Ureter (tissue), 1 donor: ENCODE measurements around the gene TMEM221. TPM values are rescaled to one million over a fixed set of nuclear protein-coding genes. Genes with fewer than 3 reads are reported as not detected.
"Not testable (repeated sequence)": the region's sequence is repeated elsewhere in the genome, so short reads cannot be mapped to it uniquely, and the experiment has no call there.

Source experiments
- DNase-seq: peaks from one replicate; pipeline ENCODE4 v3.0.0-alpha.2; 2020; ENCODE audit warnings: low spot score
- total RNA-seq: library from RNA; stranded (reverse); gene quantifications from one replicate; pipeline ENCODE4 v1.2.4, GENCODE V29; 2023
- donor health status: DM: yes; HTN: yes; CAD: no.

TMEM221 gene
- 0.31 TPM for total RNA-seq

DNA sequence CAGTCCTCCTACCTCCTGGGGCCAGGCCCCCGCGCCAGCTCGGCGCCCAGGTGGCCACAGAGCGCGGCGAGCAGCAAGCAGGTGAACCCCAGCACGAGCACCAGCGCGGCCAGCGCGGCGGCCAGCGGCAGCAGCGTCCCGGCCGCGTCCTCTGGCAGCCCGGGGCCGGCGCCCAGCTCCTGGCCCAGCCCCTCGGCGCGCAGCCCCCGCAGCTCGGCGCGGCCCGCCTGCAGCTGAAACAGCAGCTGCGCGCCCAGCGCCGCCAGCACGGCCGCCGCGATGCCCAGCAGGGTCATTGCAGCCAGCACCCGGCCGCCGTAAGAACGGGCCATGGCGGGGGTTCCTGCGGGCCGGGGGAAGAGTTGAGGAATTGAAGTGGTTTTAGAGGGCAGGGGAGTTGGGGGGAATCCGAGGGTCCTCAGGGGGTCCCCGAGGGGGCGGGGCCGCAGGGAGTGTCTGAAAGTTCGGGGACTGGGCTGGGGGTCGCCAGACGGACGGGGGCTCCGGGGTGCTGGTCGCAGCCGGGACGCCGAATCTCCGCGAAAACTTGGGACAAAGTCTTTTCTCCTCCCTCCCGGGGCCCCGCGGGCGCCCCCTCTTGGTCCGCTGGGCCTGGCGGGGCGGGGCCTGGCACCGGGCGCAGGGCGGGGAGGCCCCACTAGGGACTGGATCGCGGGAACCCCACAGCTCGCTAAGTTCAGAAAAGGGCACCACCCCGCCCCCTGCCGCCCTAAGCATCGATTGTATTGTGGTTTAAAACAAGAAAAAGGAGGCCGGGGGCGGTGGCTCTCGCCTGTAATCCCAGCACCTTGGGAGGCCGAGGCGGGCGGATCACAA lies at the start of gene TMEM221:
Gene TMEM221 (minus strand): TSS at position 538 of the 837 bp plus-strand sequence. CDS start 206 bp downstream, at position 332.
- DNase-seq, result no peak

DNA sequence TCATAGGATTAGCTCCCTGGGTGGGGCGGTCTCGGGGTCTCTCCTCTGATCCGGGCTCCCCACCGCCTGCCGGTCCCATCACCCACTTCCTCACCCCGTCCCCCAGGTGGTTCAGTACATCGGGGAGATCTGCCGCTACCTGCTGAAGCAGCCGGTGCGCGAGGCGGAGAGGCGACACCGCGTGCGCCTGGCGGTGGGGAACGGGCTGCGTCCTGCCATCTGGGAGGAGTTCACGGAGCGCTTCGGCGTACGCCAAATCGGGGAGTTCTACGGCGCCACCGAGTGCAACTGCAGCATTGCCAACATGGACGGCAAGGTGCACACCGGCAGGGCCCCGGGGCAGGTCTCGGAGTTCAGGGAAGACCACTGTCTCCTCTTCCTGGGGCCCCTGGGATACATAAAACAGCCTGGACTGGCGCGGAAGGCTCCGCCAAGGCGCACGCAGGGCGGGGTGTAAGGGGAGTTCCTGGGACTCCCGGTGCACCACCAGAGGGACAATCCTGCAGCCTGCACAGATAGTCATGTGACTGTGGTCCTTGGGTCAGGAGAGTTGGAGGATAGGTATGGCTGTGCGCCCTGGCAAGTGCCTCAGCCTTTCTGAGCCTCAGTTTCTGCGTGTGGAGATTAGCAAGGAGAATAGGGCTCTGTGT lies 48.8 kb upstream of the TMEM221 start:
- DNase-seq, result no peak

DNA sequence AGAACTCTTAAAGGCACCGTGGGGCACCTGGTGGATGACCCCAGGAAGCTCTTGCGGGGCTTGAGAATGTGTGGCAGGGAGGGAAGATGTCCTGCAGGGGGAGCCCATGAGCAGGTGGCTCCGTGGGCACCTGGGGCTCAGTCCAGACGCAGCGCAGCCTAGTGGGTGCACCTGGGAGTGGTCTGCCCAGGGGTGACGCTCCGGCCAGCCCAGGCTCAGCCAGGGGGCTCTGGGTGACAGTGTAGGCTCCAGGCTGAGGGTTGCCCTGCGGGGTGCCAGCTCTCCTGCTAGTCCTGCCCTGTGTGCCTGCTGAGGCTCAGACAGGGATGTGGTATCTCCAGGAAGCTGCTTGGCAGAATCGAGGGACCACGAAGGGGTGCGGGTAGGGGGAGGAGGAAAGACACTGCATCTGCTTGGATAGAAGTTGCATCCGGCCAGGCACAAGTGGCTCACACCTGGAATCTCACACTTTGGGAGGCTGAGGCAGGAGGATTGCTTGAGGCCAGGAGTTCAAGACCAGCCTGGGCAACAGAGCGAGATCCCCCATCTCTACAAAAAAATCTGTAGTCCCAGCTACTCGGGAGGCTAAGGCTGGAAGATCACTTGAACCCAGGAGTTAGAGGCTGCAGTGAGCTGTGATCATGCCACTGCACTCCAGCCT lies 48.0 kb upstream of the TMEM221 start:
- DNase-seq, result no peak

DNA sequence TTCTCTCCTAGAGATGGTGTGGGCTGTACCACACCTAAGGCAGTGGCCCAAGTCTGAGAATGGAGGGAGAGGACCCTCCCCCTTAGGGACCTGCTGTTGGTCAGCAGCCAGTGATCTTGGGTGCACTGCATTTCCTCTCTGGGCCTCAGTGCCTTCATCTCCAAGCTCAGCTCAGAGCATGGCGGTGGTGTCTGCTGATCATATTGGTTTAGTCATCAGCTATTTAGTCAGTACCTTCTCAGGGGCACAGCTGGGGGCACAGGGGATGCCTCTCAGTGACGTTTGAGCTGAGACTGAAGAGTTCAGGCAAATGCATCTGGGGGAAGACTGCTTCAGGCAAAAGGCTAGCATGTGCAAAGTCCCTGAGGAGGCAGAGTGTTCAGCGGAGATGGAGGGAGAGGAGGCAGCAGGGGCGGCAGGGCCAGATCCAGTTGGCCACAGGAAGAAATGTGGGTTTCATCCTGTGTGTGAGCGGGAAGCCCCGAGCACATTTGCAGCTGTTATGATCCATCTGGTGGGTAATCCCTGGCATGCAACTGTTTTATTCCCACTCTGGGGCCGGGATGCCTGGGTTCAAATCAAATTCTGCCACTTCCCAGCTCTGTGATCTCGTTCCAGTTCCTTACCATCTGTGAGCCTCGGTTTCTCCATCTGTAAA lies 47.3 kb upstream of the TMEM221 start:
- DNase-seq, result no peak

DNA sequence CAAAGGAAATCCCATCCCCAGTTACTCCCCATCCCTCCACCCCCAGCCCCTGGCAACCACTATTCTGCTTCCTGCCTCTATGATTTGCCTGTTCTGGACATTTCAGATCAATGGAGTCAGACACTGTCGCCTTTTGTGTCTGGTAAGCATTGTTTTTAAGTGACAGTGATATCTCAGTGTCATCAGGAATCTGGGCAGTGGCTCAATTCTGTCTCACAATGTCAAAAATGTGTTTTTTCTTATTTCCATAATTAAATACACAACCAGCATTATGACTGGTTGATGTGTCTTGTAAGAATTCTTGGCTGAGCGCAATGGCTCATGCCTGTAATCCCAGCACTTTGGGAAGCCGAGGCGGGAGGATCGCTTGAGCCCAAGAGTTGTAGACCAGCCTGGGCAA lies 42.8 kb upstream of the TMEM221 start:
- DNase-seq, result no peak

DNA sequence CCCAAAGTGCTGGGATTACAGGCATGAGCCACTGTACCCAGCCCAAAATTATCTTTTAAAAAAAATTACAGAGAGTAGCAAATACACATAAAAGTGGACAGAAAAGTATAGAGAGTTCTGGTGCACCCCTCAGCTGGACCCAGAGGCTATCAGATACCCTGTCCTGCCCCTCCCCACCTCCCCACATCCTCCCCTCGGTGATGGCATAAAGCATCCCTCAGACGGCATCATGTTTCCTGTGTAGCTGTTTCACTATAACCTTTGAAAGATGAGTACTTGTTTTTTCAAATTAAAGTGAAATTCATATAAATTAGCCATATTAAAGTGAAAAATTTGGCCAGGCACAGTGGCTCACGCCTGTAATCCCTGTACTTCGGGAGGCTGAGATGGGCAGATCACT lies 41.9 kb upstream of the TMEM221 start:
- DNase-seq, result no peak

DNA sequence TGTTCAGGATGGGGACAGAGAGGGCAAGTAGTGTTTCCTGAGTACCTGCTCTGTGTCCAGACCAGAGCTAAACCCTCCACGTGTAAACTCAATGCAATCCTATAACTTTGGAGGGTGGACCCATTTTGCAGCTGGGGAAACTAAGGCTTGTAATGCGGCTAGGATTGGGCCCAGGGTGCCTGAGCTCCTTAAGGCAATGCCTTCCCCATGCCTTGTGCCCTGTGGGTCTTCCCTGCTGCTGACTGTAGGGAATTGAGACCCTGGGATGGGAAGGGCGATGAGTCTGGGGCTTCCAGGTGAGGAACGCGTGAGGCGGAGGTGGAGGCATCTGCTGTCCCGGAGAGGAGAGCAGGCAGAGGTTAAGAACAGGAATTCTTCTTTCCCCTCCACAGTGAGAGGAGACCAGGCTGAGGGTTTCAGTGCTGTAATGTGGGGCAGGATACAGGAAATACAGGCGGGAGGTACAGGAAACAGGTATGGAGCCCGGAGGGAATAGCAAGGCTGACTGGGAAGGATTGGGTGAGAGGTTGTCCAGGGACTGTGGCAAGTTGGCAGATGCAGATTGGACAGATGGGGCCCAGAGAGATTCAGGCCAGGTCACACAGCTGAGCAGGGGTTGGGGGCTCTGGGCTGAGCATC lies 41.0 kb upstream of the TMEM221 start:
- no peak for DNase-seq

DNA sequence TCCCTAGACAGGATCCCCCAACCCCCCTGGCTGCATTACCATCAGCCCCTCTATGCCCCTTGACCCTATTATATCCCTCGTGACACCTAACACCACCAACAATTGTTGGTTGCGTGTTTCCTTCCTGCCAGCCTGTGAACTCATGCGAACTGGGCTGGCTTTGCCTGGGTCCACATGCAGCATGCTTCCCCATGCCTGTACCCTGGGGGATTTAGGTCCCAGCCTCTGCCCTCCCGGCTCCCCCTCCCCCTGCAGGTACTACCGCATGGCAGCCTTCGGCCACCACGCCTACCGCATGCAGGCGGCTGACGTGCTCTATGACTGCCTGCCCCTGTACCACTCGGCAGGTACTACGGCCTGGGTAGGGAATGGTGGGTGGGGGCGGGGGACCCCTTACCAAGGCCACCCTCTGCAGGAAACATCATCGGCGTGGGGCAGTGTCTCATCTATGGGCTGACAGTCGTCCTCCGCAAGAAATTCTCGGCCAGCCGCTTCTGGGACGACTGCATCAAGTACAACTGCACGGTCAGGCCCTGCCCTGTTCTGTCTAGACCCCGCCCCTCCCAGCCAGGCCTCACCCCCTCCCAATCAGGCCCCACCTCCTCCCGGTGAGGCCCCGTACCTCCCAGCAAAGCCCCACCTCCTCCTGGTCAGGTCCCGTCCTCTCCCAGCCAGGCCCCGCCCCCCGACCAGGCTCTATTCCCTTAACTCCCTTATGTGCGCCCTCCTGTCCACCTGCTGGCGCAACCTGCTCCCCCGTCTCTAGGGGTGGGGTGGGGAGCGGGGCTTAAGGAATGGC lies 40.3 kb upstream of the TMEM221 start:
- peak; percentile 87 for DNase-seq

DNA sequence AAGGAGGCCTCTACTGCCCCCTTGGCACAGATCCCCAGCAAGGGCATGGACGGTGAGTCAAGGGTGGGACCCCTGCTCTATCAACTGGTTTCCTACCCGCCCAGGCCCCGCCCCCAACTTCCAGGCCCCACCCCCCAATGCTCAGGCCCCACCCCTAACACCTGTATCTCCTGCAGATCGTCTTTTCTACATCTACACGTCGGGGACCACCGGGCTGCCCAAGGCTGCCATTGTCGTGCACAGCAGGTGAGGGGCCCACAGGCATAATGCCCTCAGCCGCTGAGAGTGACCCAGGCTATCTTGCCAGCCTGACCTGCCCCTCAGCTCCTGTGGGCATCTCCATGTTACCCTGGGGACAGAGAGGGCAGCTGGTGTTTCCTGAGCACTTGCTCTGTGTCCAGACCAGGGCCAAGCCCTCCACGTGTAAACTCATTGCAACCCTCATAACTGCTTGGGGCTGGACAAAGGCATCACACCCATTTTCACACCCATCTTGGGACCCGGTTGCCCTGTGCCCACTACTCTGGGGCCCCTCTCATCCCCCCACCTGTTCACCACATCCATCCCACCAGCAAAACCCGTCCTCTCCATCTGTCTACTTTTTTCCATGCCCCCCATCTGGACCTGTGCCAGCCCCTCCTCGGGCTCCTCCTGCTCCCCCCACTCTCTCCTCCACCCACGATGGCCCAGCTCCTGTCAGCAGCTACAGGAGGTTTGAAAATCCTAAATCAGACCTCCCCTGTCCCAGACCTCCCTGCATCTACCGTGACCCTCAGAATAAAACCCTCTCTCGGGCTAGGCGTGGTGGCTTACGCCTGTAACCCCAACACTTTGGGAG lies 39.0 kb upstream of the TMEM221 start:
- no peak for DNase-seq

DNA sequence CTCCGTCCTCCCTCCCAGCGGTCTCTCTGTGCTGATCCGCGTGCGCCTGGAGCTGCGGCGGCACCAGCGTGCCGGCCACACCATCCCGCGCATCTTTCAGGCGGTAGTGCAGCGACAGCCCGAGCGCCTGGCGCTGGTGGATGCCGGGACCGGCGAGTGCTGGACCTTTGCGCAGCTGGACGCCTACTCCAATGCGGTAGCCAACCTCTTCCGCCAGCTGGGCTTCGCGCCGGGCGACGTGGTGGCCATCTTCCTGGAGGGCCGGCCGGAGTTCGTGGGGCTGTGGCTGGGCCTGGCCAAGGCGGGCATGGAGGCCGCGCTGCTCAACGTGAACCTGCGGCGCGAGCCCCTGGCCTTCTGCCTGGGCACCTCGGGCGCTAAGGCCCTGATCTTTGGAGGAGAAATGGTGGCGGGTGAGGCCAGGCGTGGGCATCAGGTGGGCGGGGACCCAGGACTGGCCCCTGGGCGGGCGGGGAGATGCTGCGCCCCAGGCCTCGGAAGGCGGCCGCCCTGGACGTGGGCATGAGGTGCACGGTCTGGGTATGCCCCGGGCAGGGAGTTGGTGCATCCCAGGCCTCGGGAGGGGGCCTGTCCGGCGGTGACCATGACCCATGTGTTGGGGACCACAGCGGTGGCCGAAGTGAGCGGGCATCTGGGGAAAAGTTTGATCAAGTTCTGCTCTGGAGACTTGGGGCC lies 38.2 kb upstream of the TMEM221 start:
- no peak for DNase-seq

DNA sequence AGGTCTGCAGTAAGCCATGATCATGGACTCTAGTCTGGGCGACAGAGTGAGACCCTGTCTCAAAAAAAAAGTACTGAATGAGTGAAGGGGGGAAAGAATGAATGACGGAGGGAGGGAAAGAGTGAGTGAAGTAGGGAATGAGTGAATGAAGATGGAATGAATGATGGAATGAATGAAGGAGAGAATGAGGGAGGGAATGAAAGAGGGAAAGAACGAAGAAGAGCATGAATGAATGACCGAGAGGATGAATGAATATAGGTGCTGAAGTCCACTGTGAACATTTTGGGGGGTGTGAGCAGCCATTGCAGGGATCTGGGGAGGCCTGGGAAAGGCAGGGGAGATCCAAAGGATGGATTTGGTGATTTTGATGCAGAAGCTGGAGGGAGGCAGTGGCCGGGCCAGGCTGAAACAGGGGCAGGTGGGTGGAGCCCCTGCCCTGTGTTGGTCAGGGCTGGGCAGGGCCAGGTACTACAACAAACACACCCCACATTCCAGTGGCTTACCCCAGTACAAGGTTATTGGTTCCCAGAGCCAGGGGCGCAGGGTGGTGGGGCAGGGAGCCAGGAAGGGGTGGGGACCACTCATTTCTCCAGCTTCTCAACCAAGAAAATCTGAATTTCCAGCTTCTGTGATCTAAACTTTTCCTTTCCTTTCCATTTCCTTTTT lies 36.2 kb upstream of the TMEM221 start:
- no peak for DNase-seq

DNA sequence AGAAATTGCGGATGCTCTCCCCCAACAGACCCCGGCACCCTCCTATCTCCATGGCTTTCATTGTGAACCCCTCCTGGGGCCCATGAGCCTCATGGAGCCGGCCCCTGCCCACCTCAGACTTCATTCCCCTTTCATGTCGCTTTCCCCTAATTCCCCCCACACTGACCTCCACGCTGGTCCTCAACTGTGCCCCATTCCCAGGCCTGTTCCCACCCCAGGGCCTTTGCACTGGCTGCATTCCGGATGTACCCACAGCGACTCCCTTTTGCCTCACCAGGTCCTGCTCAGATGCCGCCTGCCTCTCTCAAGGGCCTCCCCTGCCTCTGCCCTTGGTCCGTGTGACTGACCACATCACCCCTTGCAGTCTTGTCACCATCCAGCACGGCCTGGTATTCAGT lies 35.1 kb upstream of the TMEM221 start:
- DNase-seq, result no peak

DNA sequence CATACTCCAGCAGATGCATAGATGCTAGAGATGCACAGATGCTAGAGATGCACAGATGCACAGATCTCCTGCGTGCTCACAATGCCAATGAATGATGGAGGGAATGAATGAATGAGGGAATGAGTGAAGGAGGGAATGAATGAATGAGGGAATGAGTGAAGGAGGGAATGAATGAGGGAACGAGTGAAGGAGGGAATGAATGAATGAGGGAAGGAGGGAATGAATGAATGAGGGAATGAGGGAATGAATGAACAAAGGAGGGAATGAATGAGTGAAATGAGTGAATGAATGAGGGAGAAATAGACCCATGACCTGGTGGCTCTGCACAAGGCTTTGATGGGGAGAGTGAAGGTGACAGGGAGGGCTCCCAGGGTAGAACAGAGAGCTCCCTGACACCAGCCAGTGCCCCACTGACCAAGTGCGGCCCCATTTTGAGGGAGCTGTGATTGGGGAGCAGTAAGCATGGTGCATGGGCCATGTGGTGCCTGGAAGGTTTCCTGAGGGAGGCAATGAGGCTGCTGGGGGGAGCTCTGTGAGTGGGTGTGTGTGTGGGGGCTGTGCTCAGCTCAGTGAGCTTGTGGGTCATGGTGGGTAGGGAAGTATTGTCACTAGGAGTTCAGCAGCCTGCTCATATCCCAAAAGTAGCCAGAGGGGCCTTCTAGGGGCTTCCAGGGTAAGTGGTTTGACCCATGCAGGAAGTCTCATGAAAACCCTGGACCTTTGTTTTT lies 34.6 kb upstream of the TMEM221 start:
- no peak for DNase-seq

DNA sequence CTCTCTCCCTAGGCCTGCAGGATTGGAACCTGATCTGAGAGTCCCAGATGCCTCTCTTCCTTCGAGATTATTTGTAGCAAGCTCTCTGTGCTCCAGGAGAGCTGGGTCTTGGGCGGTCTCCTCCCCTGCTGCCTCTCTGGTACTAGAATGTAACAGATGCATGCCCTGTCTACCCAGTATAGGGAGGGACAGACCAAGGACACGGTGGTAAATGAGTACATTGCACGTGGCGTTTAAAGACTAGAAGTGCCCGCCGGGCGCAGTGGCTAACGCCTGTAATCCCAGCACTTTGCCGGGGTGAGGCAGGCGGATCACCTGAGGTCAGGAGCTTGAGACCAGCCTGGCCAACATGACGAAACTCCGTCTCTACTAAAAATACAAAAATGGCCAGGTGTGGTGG lies 33.5 kb upstream of the TMEM221 start:
- no peak for DNase-seq

DNA sequence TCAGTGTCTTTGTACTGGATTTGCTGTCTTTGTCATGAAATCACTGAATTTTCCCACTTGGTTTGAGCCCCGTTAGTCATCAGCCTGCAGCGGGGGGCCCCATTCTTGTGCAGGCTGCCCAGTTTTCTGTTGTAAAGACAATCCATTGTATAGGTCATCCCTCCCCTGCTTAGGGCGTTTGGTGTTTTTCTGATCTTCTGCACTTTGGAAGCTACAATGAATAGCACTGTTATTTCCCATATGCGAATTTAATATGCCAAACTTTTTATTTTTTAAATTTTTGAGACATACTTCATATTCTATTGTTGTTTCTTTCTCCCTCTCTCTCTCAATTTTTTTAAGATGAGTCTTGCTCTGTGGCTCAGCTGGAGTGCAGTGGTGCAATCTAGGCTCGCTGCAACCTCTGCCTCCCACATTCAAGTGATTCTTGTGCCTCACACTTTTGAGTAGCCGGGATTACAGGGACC lies 30.9 kb upstream of the TMEM221 start:
- no peak for DNase-seq

DNA sequence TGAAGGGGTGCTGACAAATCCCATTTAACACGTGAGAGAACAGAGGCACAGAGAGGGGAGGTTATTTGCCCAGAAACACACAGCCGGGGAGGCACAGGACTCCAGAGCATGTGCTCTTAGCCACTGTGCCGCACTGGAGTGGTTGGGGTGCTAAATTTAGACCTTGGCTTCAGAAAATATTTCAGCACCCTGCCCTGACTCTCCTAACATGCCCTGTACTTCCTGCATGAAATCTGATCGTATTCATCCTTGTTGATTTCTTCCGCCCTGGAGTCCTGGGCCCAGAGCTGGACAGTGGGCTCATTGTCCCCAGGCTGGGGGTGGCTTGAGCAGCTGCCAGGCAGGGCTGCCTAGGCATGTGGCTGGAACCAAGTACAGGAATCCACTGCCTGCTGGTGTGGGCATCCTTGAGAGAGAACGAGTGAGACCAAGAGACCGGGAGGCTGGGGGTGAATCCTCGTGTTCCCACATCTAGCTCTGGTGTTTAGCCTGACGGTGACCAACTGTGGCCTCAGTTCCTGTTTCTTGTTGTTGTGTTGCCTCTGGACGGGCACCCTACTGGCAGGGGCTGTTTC lies 27.2 kb upstream of the TMEM221 start:
- no peak for DNase-seq

DNA sequence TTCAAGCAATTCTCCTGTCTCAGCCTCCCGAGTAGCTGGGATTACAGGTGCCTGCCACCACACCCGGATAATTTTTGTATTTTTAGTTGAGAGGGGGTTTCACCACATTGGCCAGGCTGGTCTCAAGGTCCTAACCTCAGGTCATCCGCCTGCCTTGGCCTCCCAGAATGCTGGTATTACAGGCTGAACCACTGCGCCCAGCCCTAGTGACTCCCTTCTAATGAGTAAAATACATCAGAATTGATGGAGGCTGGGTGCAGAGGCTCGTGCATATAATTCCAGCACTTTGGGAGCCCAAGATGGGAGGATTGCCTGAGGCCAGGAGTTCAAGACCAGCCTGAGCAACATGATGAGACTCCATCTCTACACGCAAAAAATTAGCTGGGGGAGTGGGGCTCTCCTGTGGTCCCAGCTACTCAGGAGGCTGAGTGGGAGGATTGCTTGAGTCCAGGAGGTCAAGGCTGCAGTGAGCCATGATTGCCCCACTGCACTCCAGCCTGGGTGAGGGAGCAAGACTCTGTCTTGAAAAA lies 26.6 kb upstream of the TMEM221 start:
- not testable (repeated sequence) for DNase-seq
